Measurements from ENCODE around the gene SBNO2. TPM values are rescaled to one million over a fixed set of nuclear protein-coding genes. Genes with fewer than 3 reads are reported as not detected.
A peak's percentile ranks its signal among the peaks of the same experiment; 100 is the strongest.

Gene SBNO2
- total RNA-seq, 1 donor from 2014 or later, result 14.7 TPM

DNA sequence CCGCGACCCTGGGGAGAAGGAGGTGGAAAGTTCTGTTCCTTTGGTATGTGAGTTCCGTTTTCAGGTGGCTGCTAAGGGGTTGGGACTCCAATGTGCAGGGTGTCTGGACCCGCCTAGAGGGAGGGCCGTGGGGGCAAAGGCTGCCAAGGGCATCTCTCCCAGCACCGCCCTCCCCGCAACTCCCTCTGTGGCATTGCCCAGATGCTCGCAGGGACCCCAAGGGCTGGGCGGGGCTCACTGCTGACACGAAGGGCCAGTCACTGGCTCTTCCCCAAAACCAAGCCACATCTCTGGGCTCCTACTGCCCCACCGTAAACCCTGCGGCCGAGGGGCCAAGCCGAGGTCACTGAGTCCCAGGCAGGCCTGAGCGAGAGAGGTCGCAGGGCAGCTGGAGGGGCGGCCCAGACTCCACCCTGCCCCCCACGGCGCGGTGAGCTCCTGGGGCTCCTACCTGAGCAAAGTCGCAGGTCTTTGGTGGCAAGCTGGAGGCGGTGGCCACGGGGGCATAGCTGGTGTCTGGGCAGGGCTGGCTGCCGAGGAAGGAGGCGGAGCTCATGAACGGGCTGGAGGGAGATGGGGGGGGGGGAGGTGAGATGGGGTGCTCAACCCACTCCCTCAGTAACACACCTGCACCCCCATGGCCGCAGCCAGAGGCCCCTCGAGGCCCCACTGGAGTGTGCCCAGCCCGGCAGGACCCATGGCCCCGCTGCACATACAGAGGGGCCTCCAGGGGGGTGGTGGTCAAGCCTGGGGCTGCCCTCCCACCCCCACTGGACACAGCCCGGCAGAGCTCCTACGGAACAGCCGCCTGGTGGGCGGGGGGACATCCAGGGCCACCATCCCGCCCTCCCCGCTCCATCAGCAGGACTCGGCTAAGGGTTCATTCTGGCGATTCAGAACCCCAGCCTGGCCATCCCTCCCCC is 26.9 kb downstream of the SBNO2 start:
- DNase-seq (ENCODE audit: missing footprints), result no peak
- intact Hi-C loops (cut with DNase I), result no loop called here
- ATAC-seq, result no peak

DNA sequence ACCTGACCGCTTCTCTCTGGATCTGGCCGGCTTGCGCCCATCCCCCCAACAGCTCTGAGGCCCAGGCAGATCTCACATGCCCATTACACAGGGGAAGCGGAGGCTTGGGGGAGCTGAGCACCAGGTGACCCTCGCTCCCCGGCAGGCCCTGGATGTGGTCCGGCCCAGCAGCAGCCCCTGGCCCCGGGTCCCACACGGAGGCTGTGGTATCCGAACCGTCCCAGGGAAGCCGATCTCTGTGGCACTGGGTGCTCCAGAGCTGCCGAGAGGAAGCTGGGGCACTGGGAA is 27.7 kb downstream of the SBNO2 start:
- intact Hi-C loops (cut with DNase I), result no loop called here
- no peak for DNase-seq (ENCODE audit: missing footprints)
- no peak for ATAC-seq

DNA sequence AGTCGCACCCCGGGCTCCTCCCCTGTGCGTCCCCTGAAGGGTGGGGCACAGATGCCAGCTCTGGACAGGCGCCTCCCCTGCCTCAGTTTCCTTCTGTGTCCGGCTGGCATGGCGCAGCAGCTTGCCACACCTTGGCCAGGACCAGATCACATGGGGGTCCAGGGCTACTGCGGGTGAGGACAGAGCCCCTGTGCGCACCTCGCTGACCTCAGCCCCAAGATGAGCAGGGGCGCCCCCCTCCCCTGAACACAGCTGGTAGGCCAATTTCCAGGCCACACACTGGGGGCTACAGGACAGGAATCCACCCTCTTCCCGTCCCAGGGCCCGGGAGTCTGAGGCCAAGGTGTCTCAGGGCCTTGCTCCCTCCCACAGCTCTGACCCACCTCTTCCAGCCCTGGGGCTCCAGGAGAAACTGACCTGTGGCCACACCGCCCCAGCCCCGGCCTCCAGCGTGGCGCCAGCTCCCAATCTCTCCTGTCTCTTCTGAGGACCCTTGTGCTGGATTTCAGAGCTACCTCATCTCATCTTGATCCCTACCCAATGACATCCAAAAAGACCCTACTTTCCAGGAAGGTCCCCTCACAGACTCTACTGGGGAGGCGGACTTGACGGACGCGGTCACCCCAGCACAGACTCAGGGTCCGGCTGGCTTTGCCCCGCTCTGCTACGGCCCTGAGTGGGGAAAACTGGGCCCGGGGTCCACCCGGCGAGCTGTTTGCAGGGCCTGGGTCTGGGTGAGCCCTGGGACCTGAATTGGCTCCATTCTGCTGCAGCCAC is 28.2 kb downstream of the SBNO2 start:
- DNase-seq (ENCODE audit: missing footprints) (no peak), ATAC-seq (no peak)
- intact Hi-C loops (cut with DNase I), result no loop called here

DNA sequence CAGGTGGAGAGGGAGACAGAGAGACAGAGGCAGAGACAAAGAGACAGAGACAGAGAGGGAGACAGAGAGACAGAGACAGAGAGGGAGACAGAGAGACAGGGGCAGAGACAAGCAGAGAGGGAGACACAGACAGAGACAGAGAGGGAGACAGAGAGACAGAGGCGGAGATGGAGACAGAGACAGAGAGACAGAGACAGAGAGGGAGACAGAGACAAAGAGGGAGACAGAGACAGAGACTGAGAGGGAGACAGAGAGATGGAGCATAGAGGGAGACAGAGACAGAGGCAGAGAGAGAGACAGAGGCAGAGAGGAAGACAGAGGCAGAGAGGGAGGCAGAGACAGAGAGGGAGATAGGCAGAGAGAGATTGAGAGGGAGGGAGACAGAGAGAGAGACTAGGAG is 29.3 kb downstream of the SBNO2 start:
- ATAC-seq (no peak), DNase-seq (ENCODE audit: missing footprints) (no peak)
- intact Hi-C loops (cut with DNase I), result no loop called here

DNA sequence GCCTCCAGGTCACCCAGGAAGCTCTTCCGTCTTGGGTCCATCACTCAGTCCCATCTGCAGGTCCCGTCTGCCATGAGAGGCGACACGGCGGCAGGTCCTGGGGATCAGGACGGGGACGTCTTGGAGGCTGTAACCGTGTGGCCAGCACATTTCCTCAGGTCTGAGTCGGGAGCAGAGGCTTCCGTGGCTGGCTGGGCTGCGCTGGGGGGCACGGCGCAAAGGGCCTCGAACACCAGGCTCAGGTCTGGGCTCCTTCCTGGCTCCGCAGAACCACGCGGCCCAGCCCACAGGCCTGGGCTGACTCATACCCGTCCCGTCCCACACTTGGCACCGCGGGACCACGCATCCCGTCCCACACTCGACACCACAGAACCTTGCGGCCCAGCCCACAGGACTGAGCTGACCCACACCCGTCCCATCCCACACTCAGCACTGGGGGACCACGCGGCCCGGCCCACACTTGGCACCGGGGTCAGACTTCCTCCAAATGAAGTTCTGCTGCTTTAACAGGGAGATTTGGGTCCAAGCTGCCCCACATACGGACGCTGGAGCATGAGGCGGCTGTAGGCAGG is 30.2 kb downstream of the SBNO2 start:
- intact Hi-C loops (cut with DNase I), result no loop called here
- ATAC-seq (no peak), DNase-seq (ENCODE audit: missing footprints) (no peak)

DNA sequence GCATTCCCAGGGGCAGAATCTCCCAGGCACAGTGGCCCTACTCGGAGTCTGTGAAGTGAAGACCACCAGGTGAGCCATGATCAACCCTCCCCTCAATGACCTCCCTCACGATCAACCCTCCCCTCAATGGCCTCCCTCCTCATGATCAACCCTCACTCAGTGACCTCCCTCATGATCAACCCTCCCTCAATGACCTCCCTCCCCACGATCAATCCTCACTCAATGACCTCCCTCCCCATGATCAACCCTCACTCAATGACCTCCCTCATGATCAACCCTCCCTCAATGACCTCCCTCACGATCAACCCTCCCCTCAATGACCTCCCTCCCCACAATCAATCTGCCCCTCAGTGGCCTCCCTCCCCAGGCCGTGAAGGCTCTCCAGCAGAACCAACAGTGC is 32.1 kb downstream of the SBNO2 start:
- ATAC-seq, result peak; percentile 52
- intact Hi-C loops (cut with DNase I), result no loop called here
- DNase-seq (ENCODE audit: missing footprints), result no peak

DNA sequence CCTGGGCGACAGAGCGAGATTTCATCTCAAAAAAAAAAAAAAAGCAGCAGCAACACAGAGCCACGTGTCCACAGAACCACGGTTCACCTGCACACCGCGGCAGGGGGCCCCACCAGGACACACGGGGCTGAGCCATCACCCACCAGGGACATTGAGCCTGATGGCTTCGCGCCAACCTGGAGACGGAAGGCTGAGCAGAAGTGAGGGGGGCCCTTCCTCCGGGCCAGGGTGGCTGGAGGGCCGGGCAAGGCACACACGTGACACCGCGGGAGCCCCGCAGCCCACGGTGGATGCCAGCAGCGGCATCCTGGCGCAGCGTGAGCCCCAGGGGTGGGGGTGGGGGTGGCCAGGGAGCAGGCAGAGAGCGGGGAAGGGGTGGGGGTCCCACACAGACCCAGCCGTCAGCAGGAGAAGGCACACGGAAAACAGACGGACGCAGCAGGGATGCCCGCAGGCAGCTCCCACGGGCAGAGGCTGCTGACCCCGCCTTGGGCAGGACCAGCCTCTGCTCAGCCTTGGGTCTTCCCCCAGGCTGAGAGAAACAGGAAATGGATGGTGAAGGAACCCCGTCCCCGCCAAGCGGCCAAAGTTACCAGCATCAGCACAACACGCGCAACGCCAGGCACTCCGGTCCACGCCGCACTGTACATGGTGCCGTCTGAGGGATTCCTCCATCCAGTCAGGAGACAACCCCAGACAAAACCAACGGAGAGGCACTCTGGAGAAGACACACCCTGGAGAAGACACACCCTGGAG is 33.6 kb downstream of the SBNO2 start:
- intact Hi-C loops (cut with DNase I), result no loop called here
- peak; percentile 70 for DNase-seq (ENCODE audit: missing footprints)
- no peak for ATAC-seq

DNA sequence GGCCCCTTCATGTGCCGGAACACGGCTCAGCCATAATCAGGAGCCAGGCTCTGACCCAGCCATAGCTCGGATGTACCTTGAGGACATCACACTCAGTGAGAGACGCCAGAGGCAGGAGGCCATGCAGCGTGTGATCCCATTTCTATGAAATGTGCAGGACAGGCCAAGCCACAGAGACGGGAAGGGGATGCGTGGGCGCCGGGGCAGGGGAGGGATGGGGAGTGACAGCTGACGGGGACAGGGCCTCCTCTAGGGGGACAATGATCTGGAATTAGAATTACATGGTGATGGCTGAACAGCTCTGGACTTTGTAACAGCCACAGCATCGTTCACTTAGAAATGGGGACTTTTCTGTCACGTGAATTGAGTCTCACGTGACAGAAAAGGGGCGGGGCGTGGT is 34.9 kb downstream of the SBNO2 start:
- intact Hi-C loops (cut with DNase I), result no loop called here
- DNase-seq (ENCODE audit: missing footprints), result no peak
- ATAC-seq, result no peak

DNA sequence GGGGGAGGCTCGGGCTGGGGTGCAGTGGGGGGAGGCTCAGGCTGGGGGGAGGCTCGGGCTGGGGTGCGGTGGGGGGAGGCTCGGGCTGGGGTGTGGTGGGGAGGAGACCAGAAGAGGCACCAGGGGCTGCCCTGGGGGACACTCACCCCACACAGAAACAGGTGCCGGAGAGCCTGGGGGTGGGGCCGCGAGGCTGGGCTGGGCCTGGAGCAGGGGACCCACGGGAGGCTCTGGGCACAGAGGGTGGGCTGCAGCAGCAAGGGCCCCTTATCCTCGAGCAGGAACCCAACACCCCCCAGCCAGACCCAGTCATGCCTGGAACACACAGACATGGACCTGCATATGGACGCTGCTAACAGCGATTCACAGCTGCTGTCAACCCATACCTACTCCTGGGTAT is 35.9 kb downstream of the SBNO2 start:
- DNase-seq (ENCODE audit: missing footprints), result no peak
- no peak for ATAC-seq
- intact Hi-C loops (cut with DNase I), result no loop called here

DNA sequence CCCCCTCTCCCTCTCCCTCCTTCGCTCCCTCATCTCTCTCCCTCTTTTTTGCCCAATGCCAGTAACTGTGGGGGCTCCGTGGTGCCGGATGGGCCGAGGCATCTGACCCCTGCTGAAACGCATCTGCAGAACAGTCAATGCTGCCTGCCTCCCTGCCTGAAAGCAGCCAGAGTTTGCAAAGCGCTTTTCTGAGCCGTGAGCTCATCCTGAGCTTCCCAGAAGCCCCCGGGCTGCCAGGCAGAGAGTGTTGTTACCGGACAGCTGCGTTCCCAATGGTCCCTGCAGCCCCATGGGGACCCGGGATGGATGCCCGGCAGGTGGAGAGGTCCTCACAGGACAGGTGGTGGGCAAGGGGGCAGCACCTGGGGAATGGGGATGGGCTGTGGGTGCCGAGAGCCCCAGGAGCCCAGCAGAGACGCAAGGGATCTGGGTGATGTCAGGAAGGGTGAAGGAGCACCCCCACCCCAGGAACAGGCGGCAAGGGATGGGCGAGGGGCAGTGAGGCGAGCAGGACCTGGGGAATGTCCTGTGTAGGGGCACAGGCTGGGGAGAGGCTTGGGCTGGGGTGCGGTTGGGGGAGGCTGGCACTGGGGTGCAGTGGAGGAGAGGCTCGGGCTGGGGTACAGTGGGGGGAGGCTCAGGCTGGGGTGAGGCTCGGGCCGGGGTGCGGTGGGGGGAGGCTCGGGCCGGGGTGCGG is 37.3 kb downstream of the SBNO2 start:
- intact Hi-C loops (cut with DNase I), result no loop called here
- ATAC-seq (no peak), DNase-seq (ENCODE audit: missing footprints) (no peak)

DNA sequence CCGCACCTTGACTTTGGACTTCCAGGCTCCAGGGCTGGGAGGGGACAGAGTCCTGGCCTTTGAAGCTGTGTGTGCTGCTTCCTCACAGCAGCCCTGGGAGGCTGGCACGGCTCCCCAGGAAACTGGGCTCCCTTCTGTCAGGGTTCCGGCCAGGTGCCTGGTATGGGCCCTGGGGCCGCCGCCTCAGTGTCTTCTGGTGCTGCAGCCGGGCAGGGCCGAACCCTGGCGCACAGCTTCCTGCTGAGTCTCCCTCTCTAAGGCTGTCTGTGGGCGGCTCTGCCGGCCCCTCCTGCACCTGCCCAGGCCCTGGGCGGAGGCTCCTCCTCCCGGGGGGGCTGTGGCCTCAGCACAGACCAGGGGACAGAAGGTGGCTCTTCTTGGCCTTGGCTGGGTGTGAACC is 37.9 kb downstream of the SBNO2 start:
- DNase-seq (ENCODE audit: missing footprints) (no peak), ATAC-seq (no peak)
- intact Hi-C loops (cut with DNase I), result no loop called here

DNA sequence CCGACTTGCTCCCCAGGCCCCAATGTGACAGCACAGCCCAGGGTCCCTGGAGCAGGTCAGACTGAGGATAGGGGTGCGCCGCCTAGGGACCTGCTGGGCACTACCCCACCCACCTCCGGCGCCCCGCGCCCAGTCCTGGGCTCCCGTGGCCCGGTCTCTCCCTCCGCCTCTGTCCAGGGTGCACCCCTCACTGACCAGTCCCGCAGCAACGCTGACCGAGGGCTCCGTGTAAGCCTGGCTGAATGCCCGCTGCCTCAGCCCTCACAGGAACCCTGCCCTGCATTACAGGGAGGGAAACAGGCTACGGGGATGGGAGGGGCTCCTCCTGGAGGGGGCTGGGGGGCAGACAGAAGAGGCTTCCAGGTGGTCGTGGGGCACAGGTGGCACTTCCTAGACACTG is 38.6 kb downstream of the SBNO2 start:
- intact Hi-C loops (cut with DNase I), result no loop called here
- ATAC-seq, result no peak
- no peak for DNase-seq (ENCODE audit: missing footprints)

DNA sequence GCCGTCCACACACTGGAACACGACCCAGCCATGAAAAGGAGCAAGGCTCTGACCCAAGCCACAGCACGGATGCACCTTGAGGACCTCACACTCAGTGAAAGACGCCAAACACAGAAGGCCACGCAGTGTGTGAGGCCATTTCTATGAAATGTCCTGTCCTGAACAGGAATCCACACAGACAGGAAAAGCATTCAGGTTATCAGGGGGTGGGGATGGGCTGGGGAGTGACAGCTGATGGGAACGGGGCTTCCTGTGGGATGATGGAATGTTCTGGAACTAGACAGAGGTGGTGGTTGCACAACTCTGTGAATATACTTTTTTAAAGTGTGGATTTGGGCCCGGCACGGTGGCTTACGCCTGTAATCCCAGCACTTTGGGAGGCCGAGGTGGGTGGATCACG is 39.6 kb downstream of the SBNO2 start:
- intact Hi-C loops (cut with DNase I), result loop anchor here (5.0 kb wide), 1 partner anchor 38 kb away; the partner anchor contains the start of gene SBNO2
- ATAC-seq, result no peak
- no peak for DNase-seq (ENCODE audit: missing footprints)

DNA sequence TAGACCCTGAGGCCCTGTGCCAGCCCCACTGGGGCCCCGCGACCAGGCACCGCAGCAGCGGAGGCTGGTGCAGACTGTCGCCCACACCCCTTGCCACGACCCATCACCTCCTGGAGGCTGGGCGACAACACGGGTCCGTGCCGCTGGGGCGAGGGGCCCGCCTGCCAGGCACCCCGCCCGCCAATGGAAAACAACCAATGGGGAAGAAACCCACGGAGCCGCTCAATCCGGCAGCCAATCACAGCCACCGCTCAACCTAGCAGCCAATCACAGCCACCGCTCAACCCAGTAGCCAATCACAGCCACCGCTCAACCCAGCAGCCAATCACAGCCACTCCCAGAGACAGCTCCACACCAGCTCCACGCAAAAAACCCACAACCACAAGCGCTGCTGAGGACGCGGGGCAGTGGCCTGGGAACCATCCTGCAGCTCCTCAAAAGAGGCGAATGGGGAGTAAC is 40.6 kb downstream of the SBNO2 start:
- DNase-seq (ENCODE audit: missing footprints) (no peak), ATAC-seq (no peak)
- intact Hi-C loops (cut with DNase I), result loop anchor here (5.0 kb wide), 1 partner anchor 39 kb away; the partner anchor contains the start of gene SBNO2

DNA sequence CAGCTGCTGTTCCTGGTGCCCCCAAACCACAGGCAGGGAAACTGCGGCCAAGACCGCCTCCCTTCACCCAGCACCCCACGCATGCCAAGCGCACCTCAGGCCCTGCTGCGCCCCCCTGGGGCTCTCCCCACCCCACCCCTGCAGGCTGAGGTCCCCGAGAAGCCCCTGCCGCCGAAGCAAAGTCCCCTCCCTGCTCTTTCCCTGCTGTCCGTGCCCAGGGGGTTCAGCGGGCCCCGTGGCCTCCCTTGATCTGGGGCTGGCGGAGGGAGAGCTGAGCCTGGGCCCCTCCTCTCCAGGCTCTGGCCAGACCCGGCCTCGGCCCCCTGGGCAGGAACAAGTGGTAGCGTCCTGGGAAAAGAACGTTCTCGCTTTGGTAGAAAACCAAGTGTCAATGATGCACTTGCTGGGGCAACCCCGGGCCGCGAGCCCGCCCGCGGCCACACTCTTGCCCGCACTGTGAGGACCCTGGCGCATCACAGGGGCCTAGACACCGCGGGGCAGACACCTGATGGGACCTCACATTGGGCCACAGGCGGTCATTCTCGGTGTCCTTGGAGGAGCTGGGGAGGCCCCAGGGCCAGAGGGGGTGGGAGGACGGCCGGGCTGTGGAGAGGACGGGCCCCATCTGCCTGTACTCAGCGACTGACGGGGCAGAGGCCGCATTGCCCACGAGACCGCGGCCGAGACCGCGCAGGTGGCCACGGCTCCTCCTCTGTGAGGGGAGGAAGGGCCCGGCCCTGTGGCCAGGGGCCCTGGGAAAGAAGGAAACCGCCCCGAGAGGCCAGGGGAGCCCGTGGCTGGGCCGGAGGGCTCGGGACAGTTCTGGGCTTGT is 41.3 kb downstream of the SBNO2 start:
- DNase-seq (ENCODE audit: missing footprints), result no peak
- ATAC-seq, result peak; percentile 15
- intact Hi-C loops (cut with DNase I), result loop anchor here (5.0 kb wide), 1 partner anchor 40 kb away; the partner anchor contains the start of gene SBNO2

DNA sequence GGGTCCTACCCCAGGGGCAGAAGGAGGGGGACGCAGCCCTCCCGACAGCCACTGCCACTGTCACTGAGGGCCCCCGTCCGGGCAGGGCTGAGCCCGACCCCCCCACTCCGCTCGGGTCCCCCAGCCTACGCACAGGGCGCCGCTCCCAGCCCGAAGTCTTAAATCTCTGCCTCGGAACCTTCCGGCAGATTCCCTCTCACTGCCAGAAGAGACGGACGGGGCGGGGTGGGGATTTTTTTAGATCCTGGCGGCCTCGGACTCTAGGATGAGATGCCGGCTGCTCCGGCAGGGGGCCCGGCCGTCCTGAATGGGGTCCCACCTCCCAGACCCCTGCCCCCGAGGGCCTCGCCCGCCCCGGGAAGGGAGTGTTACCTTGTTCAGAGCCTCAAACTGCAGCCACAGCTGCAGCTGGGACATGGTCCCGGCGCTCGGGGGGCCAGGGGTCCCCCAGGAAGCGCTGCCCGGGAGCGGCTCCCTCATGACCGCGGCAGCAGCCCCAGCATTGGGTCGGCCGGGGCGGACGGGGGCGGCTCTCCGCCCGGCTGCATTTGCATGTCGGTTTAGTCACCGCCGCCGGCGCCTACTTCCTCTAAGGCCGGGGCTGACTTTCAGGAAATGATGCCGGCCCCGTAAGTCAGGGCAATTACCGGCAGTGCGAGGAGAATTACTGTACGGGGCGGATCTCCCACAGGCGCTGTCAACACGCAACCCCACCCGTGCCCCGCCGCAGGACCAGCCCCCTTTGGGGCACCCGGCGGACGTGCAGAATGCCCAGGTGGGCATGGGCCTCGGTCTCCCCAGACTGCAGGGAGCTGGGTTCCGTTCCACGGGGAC is 42.1 kb downstream of the SBNO2 start:
- intact Hi-C loops (cut with DNase I), result loop anchor here (5.0 kb wide), 1 partner anchor 40 kb away; the partner anchor contains the start of gene SBNO2
- ATAC-seq, result peak; percentile 77
- peak; percentile 97 for DNase-seq (ENCODE audit: missing footprints)

All from Right ventricle myocardium inferior (tissue), 1 donor.